ENCODE data around the gene CRYBB2.

DNA sequence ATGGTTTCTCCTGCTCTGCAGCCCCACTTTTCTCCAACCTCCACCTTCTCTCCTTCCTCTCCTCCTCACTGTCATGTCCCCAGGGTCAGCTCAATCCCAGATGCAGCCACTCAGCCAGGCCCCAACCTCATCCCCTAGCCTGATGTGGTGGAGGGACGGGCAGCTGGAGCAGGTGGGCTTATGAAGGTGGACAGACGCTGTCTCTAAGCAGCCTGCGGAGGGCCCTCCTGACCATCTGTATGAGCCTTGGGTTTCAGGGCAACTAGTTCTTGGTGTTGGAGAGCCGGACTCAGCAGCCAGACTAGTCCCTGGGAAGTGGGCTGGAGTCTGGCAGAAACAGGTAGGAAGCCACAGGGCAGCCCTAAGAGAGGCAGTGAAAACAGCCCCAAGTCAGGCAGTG is 18.1 kb downstream of the CRYBB2 start:
- TF ChIP-seq EP300 (IDR thresholded peaks at IDR 0.05) = no peak
- TF ChIP-seq, protein P1, sequence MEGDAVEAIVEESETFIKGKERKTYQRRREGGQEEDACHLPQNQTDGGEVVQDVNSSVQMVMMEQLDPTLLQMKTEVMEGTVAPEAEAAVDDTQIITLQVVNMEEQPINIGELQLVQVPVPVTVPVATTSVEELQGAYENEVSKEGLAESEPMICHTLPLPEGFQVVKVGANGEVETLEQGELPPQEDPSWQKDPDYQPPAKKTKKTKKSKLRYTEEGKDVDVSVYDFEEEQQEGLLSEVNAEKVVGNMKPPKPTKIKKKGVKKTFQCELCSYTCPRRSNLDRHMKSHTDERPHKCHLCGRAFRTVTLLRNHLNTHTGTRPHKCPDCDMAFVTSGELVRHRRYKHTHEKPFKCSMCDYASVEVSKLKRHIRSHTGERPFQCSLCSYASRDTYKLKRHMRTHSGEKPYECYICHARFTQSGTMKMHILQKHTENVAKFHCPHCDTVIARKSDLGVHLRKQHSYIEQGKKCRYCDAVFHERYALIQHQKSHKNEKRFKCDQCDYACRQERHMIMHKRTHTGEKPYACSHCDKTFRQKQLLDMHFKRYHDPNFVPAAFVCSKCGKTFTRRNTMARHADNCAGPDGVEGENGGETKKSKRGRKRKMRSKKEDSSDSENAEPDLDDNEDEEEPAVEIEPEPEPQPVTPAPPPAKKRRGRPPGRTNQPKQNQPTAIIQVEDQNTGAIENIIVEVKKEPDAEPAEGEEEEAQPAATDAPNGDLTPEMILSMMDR (IDR thresholded peaks at IDR 0.05) = no peak
- no peak for TF ChIP-seq POLR2A (IDR thresholded peaks at IDR 0.05)

Data from tibial nerve (tissue), 4 donors.